Adrenal gland (tissue), 12 donors: Measurements from ENCODE around the gene B3GALT6. TPM values are rescaled to one million over a fixed set of nuclear protein-coding genes. Genes with fewer than 3 reads are reported as not detected.

Source experiments
- DNase-seq, 7 donors: peaks; one replicate each; pipeline ENCODE4 v3.0.0-alpha.2; 2019 to 2020
- H3K27ac ChIP-seq, 5 donors: fragments of 200-600 bp; sonication (generic) in 4 of 5; 1 replicate in 3 of 5; 2 replicates in 2 of 5; pipeline versions ENCODE4 v1.5.1 to v1.8.0; 2016 to 2020; ENCODE audit warnings: mild to moderate bottlenecking in 1 of 5
- H3K27me3 ChIP-seq: fragments of 200-600 bp; 2 replicates; pipeline ENCODE4 v1.8.0; 2021
- H3K36me3 ChIP-seq, 2 donors: fragments of 200-600 bp; replicated peaks in 1 of 2; 1 replicate in 1 of 2; 2 replicates in 1 of 2; pipeline versions ENCODE4 v1.5.1 to v1.8.0; 2018 to 2022
- H3K4me1 ChIP-seq, 2 donors: fragments of 200-600 bp; replicated peaks in 1 of 2; 1 replicate in 1 of 2; 2 replicates in 1 of 2; pipeline versions ENCODE4 v1.5.1 to v1.8.0; 2018 to 2021
- H3K4me3 ChIP-seq, 4 donors: fragments of 200-600 bp; sonication (generic) in 3 of 4; one replicate each; pipeline ENCODE4 v1.5.1; 2016 to 2018
- H3K9me3 ChIP-seq, 3 donors: fragments of 200-600 bp; sonication (generic) in 1 of 3; replicated peaks in 1 of 3; 1 replicate in 2 of 3; 2 replicates in 1 of 3; pipeline versions ENCODE4 v1.5.1 to v1.8.0; 2016 to 2021
- POLR2A ChIP-seq, 2 donors: fragments of 450-650 bp; IDR thresholded peaks; one replicate each; pipeline ENCODE4 v1.6.1; 2017; ENCODE audit warnings: antibody characterized with exemption in 2 of 2, mild to moderate bottlenecking in 2 of 2, moderate library complexity in 1 of 2
- WGBS, 4 donors: extraction: QIAGEN DNeasy Blood & Tissue Kit in 2 of 4; methylation state at CpG; one replicate each; pipeline versions ENCODE4 v1.1.5 to v1.1.7; 2013 to 2017; 5-methylcytosine and 5-hydroxymethylcytosine counted together
- intact Hi-C, 2 donors: fragments of 100-400 bp; cut with DNase I; formaldehyde crosslinking; loops; one replicate each; pipeline versions ENCODE4 v1.14.1 to v1.15.0; 2022 to 2023
- polyA plus RNA-seq, 3 donors: library from polyadenylated mRNA; stranded (reverse); fragments of 200-250 nt in 2 of 3; fragments of 350-450 nt in 1 of 3; fragmentation: Illumina TruSeq in 1 of 3; extraction: RNeasy Lipid Tissue Mini Kit (QIAGEN cat#74804) in 1 of 3; gene quantifications; one replicate each; pipeline ENCODE4 v1.2.3, GENCODE V29; 2013 to 2014
- total RNA-seq, 9 donors: library from RNA; depleted of rRNA in 4 of 9; stranded (reverse); fragments of >200 nt in 4 of 9; fragments of 120-200 nt in 1 of 9; fragmentation: NEBNext Ultra II Directional in 1 of 9; extraction: Animal tissue kit (Norgen Biotek cat#: 25700) in 1 of 9; gene quantifications; one replicate each; pipeline versions ENCODE4 v1.1.0 to v1.2.4, GENCODE V29; 2013 to 2023
- TF ChIP-seq, protein P1 (sequence below), 6 experiments: fragments of 450-650 bp in 4 of 6; fragments of 200-600 bp in 2 of 6; sonication (generic) in 1 of 6; IDR thresholded peaks; 1 replicate in 5 of 6; 2 replicates in 1 of 6; pipeline versions ENCODE4 v1.5.1 to v1.8.0; 2016 to 2021; ENCODE audit warnings: antibody characterized with exemption in 6 of 6, mild to moderate bottlenecking in 2 of 6, moderate library complexity in 1 of 6
- donor health status: healthy with polysubstance abuse.
- donor health status: Bipolar disorder and iron deficiency.
- donor health status: DM: yes; HTN: yes; CAD: no.
- donor health status: DM: no; HTN: no; CAD: no.
- donor health status: DM: no; HTN: no; CAD: no.
- donor health status: DM: yes; HTN: yes; CAD: no.

The B3GALT6 gene
- total and polyA plus RNA-seq, 12 donors, result 7.2 to 39.4 (median 16.7) TPM

DNA sequence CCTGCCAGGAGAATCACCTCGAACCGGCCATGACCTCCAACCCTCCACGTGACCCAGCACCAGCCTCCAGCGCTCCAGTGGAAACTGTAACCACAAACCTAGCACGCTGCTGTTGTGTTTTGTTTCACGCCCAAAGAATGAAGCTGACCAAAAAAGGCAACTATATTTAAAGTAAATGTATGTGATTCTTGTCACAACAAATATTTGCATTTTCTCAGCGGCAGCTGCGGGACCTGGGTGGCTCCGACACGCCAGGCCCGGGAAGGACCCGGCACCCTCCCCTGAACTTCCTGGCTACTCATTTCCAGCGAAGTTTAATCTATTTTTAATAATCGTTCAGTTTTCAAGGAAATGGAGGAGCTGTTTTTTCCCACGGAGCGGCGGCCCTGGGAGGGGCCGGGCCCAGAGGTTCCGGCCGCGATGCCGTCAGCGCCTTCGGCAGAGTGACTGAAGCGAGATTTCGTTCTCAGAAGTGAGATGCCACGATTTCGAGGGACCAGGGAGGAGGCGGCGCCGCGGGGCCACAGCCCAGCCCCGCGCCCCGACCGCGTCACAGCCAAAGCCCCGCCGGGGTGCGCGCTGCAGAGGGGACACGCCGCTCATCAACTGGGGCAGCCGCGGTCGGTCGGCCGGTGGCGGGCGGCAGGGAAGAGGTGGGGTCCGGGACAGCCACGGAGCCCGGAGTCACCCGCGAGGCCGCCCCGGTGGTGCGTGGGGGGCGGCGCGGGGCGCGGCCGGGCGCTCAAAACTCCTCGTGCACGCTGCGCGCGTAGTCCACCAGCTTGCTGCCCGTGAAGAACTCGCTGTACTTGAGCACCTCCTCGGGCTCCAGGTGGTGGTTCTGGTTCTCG is 15.0 kb upstream of the B3GALT6 start:
- intact Hi-C loops, result no loop called here
- 93 to 96% (median 94%) methylated on average over 74 of the region's 74 CpGs for WGBS, 4 donors
- no peak overlapping the region for H3K4me3 ChIP-seq

DNA sequence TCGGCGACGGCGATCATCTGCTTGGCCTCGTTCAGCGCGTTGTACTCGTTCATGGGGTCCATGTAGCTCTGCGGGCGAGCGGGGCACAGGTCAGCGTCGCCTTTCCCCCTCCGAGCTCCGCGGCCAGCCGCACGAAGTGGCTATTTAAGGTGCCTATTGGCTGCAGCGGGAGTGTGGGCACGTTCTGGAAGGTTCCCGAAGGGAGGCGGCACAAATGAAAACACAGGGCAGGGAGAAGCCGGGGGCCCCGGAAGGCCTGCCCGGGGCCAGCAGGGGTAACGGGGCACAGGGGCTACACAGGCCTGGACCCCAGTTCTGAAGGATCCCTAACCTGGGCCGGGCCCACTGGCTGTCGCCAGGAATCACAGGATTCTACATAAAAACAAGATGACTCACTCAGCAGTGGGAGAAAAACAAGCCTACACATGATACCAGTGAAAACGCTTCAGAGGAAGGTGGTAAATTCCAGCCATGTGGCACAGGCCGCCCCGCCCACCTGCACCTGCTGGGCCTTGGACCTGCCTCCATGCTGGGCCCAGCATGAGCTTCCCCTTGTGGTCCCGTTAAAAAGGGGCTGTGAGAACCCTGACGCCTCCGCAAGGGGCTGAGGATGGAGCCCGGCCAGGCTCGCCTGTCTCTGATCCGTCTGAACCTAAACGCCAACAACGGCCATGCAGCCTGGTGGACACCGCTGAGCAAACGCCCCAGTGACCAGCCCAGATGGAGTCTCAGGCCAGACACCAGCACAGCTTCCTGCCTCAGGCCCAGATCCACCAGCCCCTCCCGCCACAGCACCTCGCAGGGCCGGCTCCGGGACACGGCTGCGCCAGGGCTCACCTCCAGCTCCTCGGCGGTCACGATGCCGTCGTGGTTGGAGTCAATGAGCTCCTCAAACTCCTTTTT is 14.2 kb upstream of the B3GALT6 start:
- peaks cover 4 to 8% of the 10 kb centered on the region in 2 donors for H3K4me1 ChIP-seq
- no peak overlapping the region for H3K4me3 ChIP-seq
- no peaks in the 10 kb centered on the region for H3K27me3 ChIP-seq
- 92 to 95% (median 93%) methylated on average over 32 to 52 of the region's 52 CpGs for WGBS, 4 donors
- TF ChIP-seq, protein P1, sequence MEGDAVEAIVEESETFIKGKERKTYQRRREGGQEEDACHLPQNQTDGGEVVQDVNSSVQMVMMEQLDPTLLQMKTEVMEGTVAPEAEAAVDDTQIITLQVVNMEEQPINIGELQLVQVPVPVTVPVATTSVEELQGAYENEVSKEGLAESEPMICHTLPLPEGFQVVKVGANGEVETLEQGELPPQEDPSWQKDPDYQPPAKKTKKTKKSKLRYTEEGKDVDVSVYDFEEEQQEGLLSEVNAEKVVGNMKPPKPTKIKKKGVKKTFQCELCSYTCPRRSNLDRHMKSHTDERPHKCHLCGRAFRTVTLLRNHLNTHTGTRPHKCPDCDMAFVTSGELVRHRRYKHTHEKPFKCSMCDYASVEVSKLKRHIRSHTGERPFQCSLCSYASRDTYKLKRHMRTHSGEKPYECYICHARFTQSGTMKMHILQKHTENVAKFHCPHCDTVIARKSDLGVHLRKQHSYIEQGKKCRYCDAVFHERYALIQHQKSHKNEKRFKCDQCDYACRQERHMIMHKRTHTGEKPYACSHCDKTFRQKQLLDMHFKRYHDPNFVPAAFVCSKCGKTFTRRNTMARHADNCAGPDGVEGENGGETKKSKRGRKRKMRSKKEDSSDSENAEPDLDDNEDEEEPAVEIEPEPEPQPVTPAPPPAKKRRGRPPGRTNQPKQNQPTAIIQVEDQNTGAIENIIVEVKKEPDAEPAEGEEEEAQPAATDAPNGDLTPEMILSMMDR (IDR thresholded peaks at IDR 0.05), result no peak
- no peak for TF ChIP-seq POLR2A (IDR thresholded peaks at IDR 0.05)
- DNase-seq, result no peak
- intact Hi-C loops, result no loop called here
- H3K27ac ChIP-seq, result no peak overlapping the region
- H3K36me3 ChIP-seq, result peaks cover 0 to 55% of the 10 kb centered on the region in 2 donors
- H3K9me3 ChIP-seq, result no peaks in the 10 kb centered on the region

More for the DNA sequence above, 15.0 kb upstream of the B3GALT6 start:
- Histone ChIP-seq H3K27me3 (no peaks in the 10 kb centered on the region), H3K36me3 (peaks cover 0 to 46% of the 10 kb centered on the region in 2 donors), H3K4me1 (peaks cover 4 to 8% of the 10 kb centered on the region in 2 donors), H3K27ac (no peak overlapping the region), H3K9me3 (no peaks in the 10 kb centered on the region)
- no peak for TF ChIP-seq POLR2A (IDR thresholded peaks at IDR 0.05)
- DNase-seq, result no peak

DNA sequence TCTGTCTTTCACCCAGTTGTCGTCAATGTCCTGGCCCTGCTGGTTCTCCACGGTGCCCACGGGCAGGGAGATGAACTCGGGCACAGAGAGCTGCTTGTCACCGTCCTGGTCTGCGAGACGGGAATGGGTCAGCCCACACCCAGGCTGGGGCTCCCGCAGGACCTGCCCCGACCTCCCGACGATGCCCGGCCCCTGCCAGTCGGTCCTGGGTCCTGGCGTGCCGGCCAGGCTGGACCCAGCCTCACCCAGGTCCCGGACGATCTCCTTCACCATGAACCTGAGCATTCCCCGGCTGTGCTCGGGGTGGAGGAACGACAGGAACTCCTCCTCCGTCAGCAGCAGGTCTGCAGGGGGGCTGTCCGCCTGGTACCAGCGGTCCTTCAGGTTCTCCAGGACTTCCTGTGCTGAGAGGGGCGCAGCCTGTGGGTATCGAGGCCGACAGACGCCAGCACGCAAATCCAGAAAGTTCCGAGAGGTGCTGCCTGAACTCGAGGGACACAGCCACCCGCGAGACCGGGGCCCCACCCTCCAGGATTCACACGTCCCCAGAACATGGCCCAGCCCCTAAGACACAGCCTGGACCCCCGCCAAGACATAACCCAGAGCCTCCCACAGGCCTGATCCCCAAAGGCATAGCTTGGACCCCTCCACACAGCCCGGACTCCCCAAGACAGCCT is 13.4 kb upstream of the B3GALT6 start:
- Histone ChIP-seq H3K36me3 (peaks cover 0 to 62% of the 10 kb centered on the region in 2 donors), H3K27ac (no peak overlapping the region), H3K4me3 (no peak overlapping the region), H3K27me3 (no peaks in the 10 kb centered on the region), H3K9me3 (no peaks in the 10 kb centered on the region), H3K4me1 (peaks cover 4 to 8% of the 10 kb centered on the region in 2 donors)
- WGBS, 4 donors, result 94 to 100% (median 95%) methylated on average over 2 to 36 of the region's 36 CpGs
- TF ChIP-seq, protein P1 (IDR thresholded peaks at IDR 0.05), result no peak
- TF ChIP-seq POLR2A (IDR thresholded peaks at IDR 0.05), result no peak
- intact Hi-C loops, result no loop called here
- no peak for DNase-seq

DNA sequence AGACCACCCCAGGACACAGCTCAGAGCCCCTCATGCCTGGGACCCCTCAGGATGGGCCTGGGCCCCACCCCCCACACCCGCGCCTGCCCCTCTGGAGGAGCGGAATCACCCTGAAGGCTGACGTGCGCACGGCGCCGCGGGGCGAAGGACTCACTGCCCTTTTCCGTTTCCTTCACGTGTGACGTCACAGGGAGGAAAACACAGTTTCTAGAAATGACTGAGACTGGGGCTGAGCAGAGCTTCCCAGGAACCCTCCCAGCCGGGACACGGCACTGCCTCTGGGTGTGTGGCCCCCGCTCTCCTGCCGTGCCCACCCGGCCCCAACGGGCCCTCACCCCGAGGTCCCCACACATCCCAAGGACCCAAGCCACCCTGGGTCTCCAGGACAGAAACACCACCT is 12.7 kb upstream of the B3GALT6 start:
- H3K36me3 ChIP-seq, result peaks cover 0 to 69% of the 10 kb centered on the region in 2 donors
- 94 to 96% (median 94%) methylated on average over 9 to 20 of the region's 20 CpGs for WGBS, 4 donors

More for the DNA sequence above, 12.7 kb upstream of the B3GALT6 start:
- no peak for DNase-seq
- no peaks in the 10 kb centered on the region for H3K27me3 ChIP-seq
- TF ChIP-seq POLR2A (IDR thresholded peaks at IDR 0.05), result no peak
- TF ChIP-seq, protein P1 (IDR thresholded peaks at IDR 0.05), result no peak
- no peak overlapping the region for H3K4me3 ChIP-seq
- H3K9me3 ChIP-seq, result no peaks in the 10 kb centered on the region
- peaks cover 4 to 8% of the 10 kb centered on the region in 2 donors for H3K4me1 ChIP-seq
- intact Hi-C loops, result no loop called here
- no peak overlapping the region for H3K27ac ChIP-seq
